SU-DHL-6 (cell line): ENCODE measurements around the gene BANK1.

ENCODE experiments used
- H2AFZ ChIP-seq: fragments of 200-600 bp; sonication (generic); 2 replicates; pipeline ENCODE4 v1.6.1; 2014; ENCODE audit warnings: low read depth, mild to moderate bottlenecking, moderate library complexity, mixed read lengths, antibody characterized with exemption, low read length; ENCODE audit not compliant: severe bottlenecking
- H3F3A ChIP-seq: fragments of 200-600 bp; shearing (Covaris generic); 2 replicates; pipeline ENCODE4 v1.6.0; 2016; ENCODE audit warnings: antibody characterized with exemption, mild to moderate bottlenecking; ENCODE audit not compliant: insufficient read depth
- H3K27ac ChIP-seq: fragments of 200-600 bp; sonication (generic); 2 replicates; pipeline ENCODE4 v1.5.1; 2016; ENCODE audit warnings: low read depth, mild to moderate bottlenecking, low read length, moderate library complexity, mixed read lengths
- H3K27me3 ChIP-seq: fragments of 200-600 bp; sonication (generic), shearing (Covaris generic); 2 replicates; pipeline ENCODE4 v1.6.0; 2014; ENCODE audit warnings: mild to moderate bottlenecking, low read length
- H3K36me3 ChIP-seq: fragments of 200-600 bp; sonication (generic); 2 replicates; pipeline ENCODE4 v1.6.1; 2014; ENCODE audit warnings: mild to moderate bottlenecking, low read length, mixed read lengths
- H3K4me2 ChIP-seq: fragments of 300-600, 200-600 bp; shearing (Covaris generic), sonication (generic); 2 replicates; pipeline ENCODE4 v1.6.0; 2014; ENCODE audit warnings: low read length, low read depth, mild to moderate bottlenecking; ENCODE audit not compliant: poor library complexity, severe bottlenecking
- H3K4me3 ChIP-seq: fragments of 200-600 bp; sonication (generic); 2 replicates; pipeline ENCODE4 v1.5.1; 2014; ENCODE audit warnings: antibody characterized with exemption, low read length, mild to moderate bottlenecking, mixed read lengths; ENCODE audit not compliant: insufficient read depth, poor library complexity, severe bottlenecking
- H3K79me2 ChIP-seq: fragments of 200-600 bp; sonication (generic); 2 replicates; pipeline ENCODE4 v1.6.1; 2014; ENCODE audit warnings: mild to moderate bottlenecking, low read length, moderate library complexity; ENCODE audit not compliant: insufficient read depth
- H3K9ac ChIP-seq: fragments of 200-600 bp; sonication (generic); 2 replicates; pipeline ENCODE4 v1.7.0; 2014; ENCODE audit warnings: mild to moderate bottlenecking, low read length
- H3K9me2 ChIP-seq: fragments of 200-600 bp; sonication (generic); replicated peaks from 2 replicates; pipeline ENCODE4 v1.6.1; 2014; ENCODE audit warnings: low read length; ENCODE audit not compliant: insufficient read depth
- H3K9me3 ChIP-seq: fragments of 200-600 bp; sonication (generic); 2 replicates; pipeline ENCODE4 v1.6.1; 2014; ENCODE audit warnings: low read length, mixed read lengths; ENCODE audit not compliant: insufficient read depth
- H4K20me1 ChIP-seq: fragments of 200-600 bp; sonication (generic); 2 replicates; pipeline ENCODE4 v1.6.1; 2014; ENCODE audit warnings: low read depth, mild to moderate bottlenecking, antibody characterized with exemption, low read length, moderate library complexity, mixed read lengths
- EZH2phosphoT487 ChIP-seq: fragments of 200-600 bp; sonication (generic), shearing (Covaris generic); conservative IDR thresholded peaks from 2 replicates; pipeline ENCODE4 v1.6.1; 2018; ENCODE audit warnings: mild to moderate bottlenecking, antibody characterized with exemption, low read length, moderate library complexity, mixed read lengths
- TF ChIP-seq, protein P1 (sequence below): fragments of 200-600 bp; sonication (generic); IDR thresholded peaks from one replicate; pipeline ENCODE4 v1.5.1; 2017; ENCODE audit warnings: antibody characterized with exemption, mild to moderate bottlenecking, low read length, moderate library complexity; ENCODE audit not compliant: insufficient read depth, poor library complexity, severe bottlenecking

The BANK1 gene

GRCh38 chr4:102022343-102022742, 231.8 kb downstream of the BANK1 start:
- Histone ChIP-seq H3K9me3 (no peaks in the 10 kb centered on the region), H3K27ac (no peak overlapping the region), H3K9ac (no peak overlapping the region), H3K36me3 (no peaks in the 10 kb centered on the region), H2AFZ (no peak overlapping the region), H3K27me3 (no peaks in the 10 kb centered on the region), H4K20me1 (no peaks in the 10 kb centered on the region), H3F3A (no peaks in the 10 kb centered on the region), H3K9me2 (no peaks in the 10 kb centered on the region), H3K79me2 (no peaks in the 10 kb centered on the region), H3K4me3 (no peak overlapping the region), H3K4me2 (no peak overlapping the region)
- TF ChIP-seq, protein P1, sequence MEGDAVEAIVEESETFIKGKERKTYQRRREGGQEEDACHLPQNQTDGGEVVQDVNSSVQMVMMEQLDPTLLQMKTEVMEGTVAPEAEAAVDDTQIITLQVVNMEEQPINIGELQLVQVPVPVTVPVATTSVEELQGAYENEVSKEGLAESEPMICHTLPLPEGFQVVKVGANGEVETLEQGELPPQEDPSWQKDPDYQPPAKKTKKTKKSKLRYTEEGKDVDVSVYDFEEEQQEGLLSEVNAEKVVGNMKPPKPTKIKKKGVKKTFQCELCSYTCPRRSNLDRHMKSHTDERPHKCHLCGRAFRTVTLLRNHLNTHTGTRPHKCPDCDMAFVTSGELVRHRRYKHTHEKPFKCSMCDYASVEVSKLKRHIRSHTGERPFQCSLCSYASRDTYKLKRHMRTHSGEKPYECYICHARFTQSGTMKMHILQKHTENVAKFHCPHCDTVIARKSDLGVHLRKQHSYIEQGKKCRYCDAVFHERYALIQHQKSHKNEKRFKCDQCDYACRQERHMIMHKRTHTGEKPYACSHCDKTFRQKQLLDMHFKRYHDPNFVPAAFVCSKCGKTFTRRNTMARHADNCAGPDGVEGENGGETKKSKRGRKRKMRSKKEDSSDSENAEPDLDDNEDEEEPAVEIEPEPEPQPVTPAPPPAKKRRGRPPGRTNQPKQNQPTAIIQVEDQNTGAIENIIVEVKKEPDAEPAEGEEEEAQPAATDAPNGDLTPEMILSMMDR: no peak
- no peak for TF ChIP-seq EZH2phosphoT487

GRCh38 chr4:102027961-102028360, 237.4 kb downstream of the BANK1 start:
- Histone ChIP-seq H3K4me3 (no peak overlapping the region), H3F3A (no peaks in the 10 kb centered on the region), H2AFZ (no peak overlapping the region), H3K27me3 (no peaks in the 10 kb centered on the region), H3K79me2 (no peaks in the 10 kb centered on the region), H3K36me3 (no peaks in the 10 kb centered on the region), H4K20me1 (no peaks in the 10 kb centered on the region), H3K9me2 (no peaks in the 10 kb centered on the region), H3K9ac (no peak overlapping the region), H3K9me3 (no peaks in the 10 kb centered on the region), H3K27ac (no peak overlapping the region), H3K4me2 (no peak overlapping the region)
- TF ChIP-seq, protein P1: no peak

- TF ChIP-seq EZH2phosphoT487: no peak
- TF ChIP-seq, protein P1: no peak
- no peak overlapping the region for H3K4me3 ChIP-seq
- no peaks in the 10 kb centered on the region for H3K79me2 ChIP-seq
- H3K9me2 ChIP-seq: no peaks in the 10 kb centered on the region
- no peak overlapping the region for H2AFZ ChIP-seq
- no peak overlapping the region for H3K9ac ChIP-seq
- H3K4me2 ChIP-seq: no peak overlapping the region
- no peaks in the 10 kb centered on the region for H3K36me3 ChIP-seq
- no peak overlapping the region for H3K27ac ChIP-seq
- no peaks in the 10 kb centered on the region for H4K20me1 ChIP-seq
- no peaks in the 10 kb centered on the region for H3K9me3 ChIP-seq
- H3K27me3 ChIP-seq: no peaks in the 10 kb centered on the region
- H3F3A ChIP-seq: no peaks in the 10 kb centered on the region
Observed at GRCh38 chr4:102031406-102031805, 240.9 kb downstream of the BANK1 start.

GRCh38 chr4:102036016-102036415, 245.5 kb downstream of the BANK1 start:
- no peaks in the 10 kb centered on the region for H3K79me2 ChIP-seq
- no peak overlapping the region for H3K9ac ChIP-seq
- no peak overlapping the region for H3K4me3 ChIP-seq
- no peak overlapping the region for H3K27ac ChIP-seq
- H3K4me2 ChIP-seq: no peak overlapping the region
- H3K9me3 ChIP-seq: no peaks in the 10 kb centered on the region
- no peak for TF ChIP-seq EZH2phosphoT487
- TF ChIP-seq, protein P1: no peak
- no peak overlapping the region for H2AFZ ChIP-seq
- no peaks in the 10 kb centered on the region for H4K20me1 ChIP-seq
- H3K36me3 ChIP-seq: no peaks in the 10 kb centered on the region
- no peaks in the 10 kb centered on the region for H3K9me2 ChIP-seq
- H3F3A ChIP-seq: no peaks in the 10 kb centered on the region
- no peaks in the 10 kb centered on the region for H3K27me3 ChIP-seq
